H1 (cell line): ENCODE data around the gene VDAC2. TPM values are rescaled to one million over a fixed set of nuclear protein-coding genes. Genes with fewer than 3 reads are reported as not detected.

Experiments
- CTCF ChIA-PET: fragments of 300-600 bp; sonication (Branson Sonifier 250); formaldehyde crosslinking; loops from one replicate; lab custom pipeline; 2021; ENCODE audit not compliant: partially characterized antibody; lab: Charles Lee
- POLR2A ChIA-PET: fragments of 300-600 bp; sonication (Branson Sonifier 250); formaldehyde crosslinking; loops from one replicate; lab custom pipeline; 2021; ENCODE audit warnings: inconsistent platforms; ENCODE audit not compliant: partially characterized antibody; lab: Charles Lee
- DNase-seq, 2 experiments: peaks; one replicate each; pipeline versions ENCODE4 v3.0.0 to v3.0.0-alpha.2; 2010 to 2022; ENCODE audit warnings: low spot score in 2 of 2, low read depth in 1 of 2, mixed read lengths in 1 of 2
- FAIRE-seq: peaks from 2 replicates; lab custom pipeline; 2011; peaks lifted over from hg19 to GRCh38; lab: Jason Lieb, UNC
- H2AFZ ChIP-seq: 2 replicates; pipeline ENCODE4 v1.8.1; 2012; ENCODE audit warnings: low read length, inconsistent platforms
- H2AK5ac ChIP-seq: 2 replicates; pipeline ENCODE4 v1.6.1; 2013; ENCODE audit warnings: low read depth, low read length
- H2BK120ac ChIP-seq: replicated peaks from 2 replicates; pipeline ENCODE3; 2013; ENCODE audit warnings: low read depth, low read length, inconsistent platforms
- H2BK12ac ChIP-seq: 2 replicates; pipeline ENCODE4 v1.6.1; 2013; ENCODE audit warnings: low read depth, low read length
- H2BK15ac ChIP-seq: 2 replicates; pipeline ENCODE4 v1.6.1; 2013; ENCODE audit warnings: low read length
- H2BK20ac ChIP-seq: 2 replicates; pipeline ENCODE4 v1.6.1; 2013; ENCODE audit warnings: low read length
- H2BK5ac ChIP-seq: 2 replicates; pipeline ENCODE4 v1.6.1; 2013; ENCODE audit warnings: low read depth, low read length
- H3K14ac ChIP-seq: 2 replicates; pipeline ENCODE4 v1.6.1; 2013; ENCODE audit warnings: inconsistent platforms; ENCODE audit not compliant: insufficient read length
- H3K18ac ChIP-seq: 2 replicates; pipeline ENCODE4 v1.6.1; 2013; ENCODE audit warnings: low read length; ENCODE audit errors: extremely low read depth
- H3K23ac ChIP-seq: 2 replicates; pipeline ENCODE4 v1.6.1; 2013; ENCODE audit warnings: inconsistent platforms; ENCODE audit not compliant: insufficient read length
- H3K23me2 ChIP-seq: 2 replicates; pipeline ENCODE4 v1.6.1; 2013; ENCODE audit warnings: low read depth, low read length
- H3K27ac ChIP-seq: 2 replicates; pipeline ENCODE4 v1.6.1; 2011; ENCODE audit warnings: low read depth, low read length, inconsistent platforms
- H3K27me3 ChIP-seq, 4 experiments: replicated peaks in 1 of 4; 1 replicate in 1 of 4; 2 replicates in 3 of 4; pipeline versions ENCODE4 v1.6.1 to v1.8.1; 2011 to 2013; ENCODE audit warnings: low read length in 3 of 4, mild to moderate bottlenecking in 3 of 4, inconsistent platforms in 2 of 4, mixed read lengths in 2 of 4, moderate library complexity in 1 of 4; ENCODE audit not compliant: control insufficient read depth in 3 of 4, insufficient read depth in 3 of 4; ENCODE audit errors: extremely low read depth in 1 of 4
- H3K36me3 ChIP-seq, 4 experiments: 2 replicates each; pipeline versions ENCODE4 v1.6.1 to v1.8.1; 2011 to 2013; ENCODE audit warnings: mild to moderate bottlenecking in 4 of 4, low read length in 3 of 4, moderate library complexity in 2 of 4, control low read depth in 1 of 4, inconsistent platforms in 1 of 4; ENCODE audit not compliant: insufficient read depth in 4 of 4, control insufficient read depth in 2 of 4
- H3K4ac ChIP-seq: replicated peaks from 2 replicates; pipeline ENCODE3; 2013; ENCODE audit warnings: low read length, low read depth, mixed read lengths, inconsistent platforms; ENCODE audit not compliant: insufficient read length
- H3K4me1 ChIP-seq, 4 experiments: replicated peaks in 1 of 4; 1 replicate in 1 of 4; 2 replicates in 3 of 4; pipeline versions ENCODE4 v1.6.1 to v1.8.1; 2011 to 2013; ENCODE audit warnings: low read length in 3 of 4, inconsistent platforms in 2 of 4, mixed read lengths in 1 of 4; ENCODE audit not compliant: insufficient read depth in 4 of 4, control insufficient read depth in 3 of 4
- H3K4me2 ChIP-seq, 2 experiments: 2 replicates each; pipeline versions ENCODE4 v1.6.1 to v1.8.1; 2011 to 2013; ENCODE audit warnings: low read depth in 2 of 2, low read length in 2 of 2, control low read depth in 1 of 2, inconsistent platforms in 1 of 2, mild to moderate bottlenecking in 1 of 2; ENCODE audit not compliant: insufficient read depth in 1 of 2
- H3K4me3 ChIP-seq, 4 experiments: fragments of 200-600, 300-600 bp in 1 of 4; sonication (generic), shearing (Covaris generic), sonication (Bioruptor Twin) in 1 of 4; 2 replicates each; pipeline versions ENCODE4 v1.5.1 to v1.8.1; 2011 to 2016; ENCODE audit warnings: low read length in 4 of 4, low read depth in 3 of 4, control low read depth in 2 of 4, inconsistent platforms in 2 of 4, mild to moderate bottlenecking in 2 of 4, mixed read lengths in 1 of 4, moderate library complexity in 1 of 4; ENCODE audit not compliant: insufficient read depth in 2 of 4; ENCODE audit errors: extremely low read depth in 1 of 4
- H3K56ac ChIP-seq: replicated peaks from 2 replicates; pipeline ENCODE3; 2013; ENCODE audit warnings: low read depth, mild to moderate bottlenecking, mixed read lengths, low read length, inconsistent platforms; ENCODE audit not compliant: insufficient read length
- H3K79me1 ChIP-seq: 2 replicates; pipeline ENCODE4 v1.6.1; 2013; ENCODE audit warnings: low read depth, low read length, control low read depth
- H3K79me2 ChIP-seq, 2 experiments: 2 replicates each; pipeline versions ENCODE4 v1.6.1 to v1.8.1; 2012 to 2013; ENCODE audit warnings: low read length in 2 of 2, mild to moderate bottlenecking in 2 of 2, inconsistent platforms in 1 of 2; ENCODE audit not compliant: insufficient read depth in 2 of 2, control insufficient read depth in 1 of 2
- H3K9ac ChIP-seq, 4 experiments: replicated peaks in 1 of 4; 1 replicate in 1 of 4; 2 replicates in 3 of 4; pipeline versions ENCODE4 v1.6.1 to v1.8.1; 2011 to 2013; ENCODE audit warnings: low read depth in 3 of 4, low read length in 3 of 4, control low read depth in 2 of 4, mild to moderate bottlenecking in 2 of 4, moderate library complexity in 2 of 4, inconsistent platforms in 1 of 4; ENCODE audit errors: extremely low read depth in 1 of 4
- H3K9me3 ChIP-seq, 2 experiments: 2 replicates each; pipeline versions ENCODE4 v1.6.1 to v1.8.1; 2012 to 2013; ENCODE audit warnings: mild to moderate bottlenecking in 2 of 2, moderate library complexity in 2 of 2, control low read depth in 1 of 2, inconsistent platforms in 1 of 2, low read depth in 1 of 2, low read length in 1 of 2, mixed read lengths in 1 of 2; ENCODE audit not compliant: insufficient read depth in 2 of 2
- H4K20me1 ChIP-seq, 2 experiments: replicated peaks in 1 of 2; 2 replicates each; pipeline versions ENCODE3 to v1.8.1; 2011 to 2013; ENCODE audit warnings: inconsistent platforms in 2 of 2, low read length in 2 of 2, mild to moderate bottlenecking in 1 of 2; ENCODE audit not compliant: insufficient read depth in 2 of 2, control insufficient read depth in 1 of 2
- H4K5ac ChIP-seq: 2 replicates; pipeline ENCODE4 v1.6.1; 2013; ENCODE audit warnings: low read length, low read depth, mixed read lengths, inconsistent platforms; ENCODE audit not compliant: insufficient read length
- H4K8ac ChIP-seq: 2 replicates; pipeline ENCODE4 v1.8.0; 2013; ENCODE audit warnings: mild to moderate bottlenecking, moderate library complexity, low read length, inconsistent platforms; ENCODE audit not compliant: insufficient read depth; ENCODE audit errors: extremely low read depth
- H4K91ac ChIP-seq: replicated peaks from 2 replicates; pipeline ENCODE3; 2013; ENCODE audit warnings: low read length, mixed read lengths, inconsistent platforms; ENCODE audit not compliant: insufficient read length
- ASH2L ChIP-seq: fragments of 200-600, 300-600 bp; sonication (generic); IDR thresholded peaks from one replicate; pipeline ENCODE4 v1.7.1; 2017; ENCODE audit warnings: low read length
- BACH1 ChIP-seq: IDR thresholded peaks from 2 replicates; pipeline ENCODE4 v1.6.1; 2012; ENCODE audit warnings: low read length, improper control_type of control experiment
- KDM4A ChIP-seq: IDR thresholded peaks from one replicate; pipeline ENCODE4 v1.7.1; 2012; ENCODE audit warnings: low read depth, mild to moderate bottlenecking, moderate library complexity, low read length, inconsistent platforms; ENCODE audit not compliant: severe bottlenecking
- RFX5 ChIP-seq: IDR thresholded peaks from 2 replicates; pipeline ENCODE4 v1.6.1; 2011; ENCODE audit warnings: low read depth, low read length, improper control_type of control experiment, borderline replicate concordance
- ZNF274 ChIP-seq: IDR thresholded peaks from 2 replicates; pipeline ENCODE4 v1.7.0; 2012; ENCODE audit warnings: low read length, borderline replicate concordance; ENCODE audit errors: extremely low read depth
- WGBS, 2 experiments: shearing (Covaris generic) in 1 of 2; methylation state at CpG; one replicate each; pipeline versions ENCODE4 v1.1.6 to v1.1.7; 2013 to 2015; ENCODE audit warnings: low lambda C conversion rate in 2 of 2, mixed read lengths in 2 of 2, inconsistent platforms in 1 of 2, low coverage in 1 of 2, missing lambda C conversion rate in 1 of 2; ENCODE audit not compliant: insufficient replicate concordance in 2 of 2, insufficient coverage in 1 of 2, insufficient read length in 1 of 2; ENCODE audit errors: extremely low coverage in 1 of 2, missing lambda C conversion rate in 1 of 2; 5-methylcytosine and 5-hydroxymethylcytosine counted together
- polyA plus RNA-seq, 7 experiments: library from polyadenylated mRNA; depleted of rRNA in 3 of 7; stranded (reverse) in 5 of 7; unstranded in 2 of 7; fragments of >200 nt in 5 of 7; fragments of 200-250 nt in 2 of 7; gene quantifications; 1 replicate in 5 of 7; 2 replicates in 1 of 7; 4 replicates in 1 of 7; pipeline versions ENCODE4 v1.2.1 to v1.2.3, GENCODE V29; 2011 to 2013; ENCODE audit warnings: missing spikeins in 2 of 7, mixed read lengths in 2 of 7
- total RNA-seq: library from RNA; stranded (reverse); fragmentation: NEBNext Ultra II Directional; extraction: Animal tissue kit (Norgen Biotek cat#: 25700); gene quantifications from 2 replicates; pipeline ENCODE4 v1.2.1, GENCODE V29; 2021

VDAC2 gene
- total and polyA plus RNA-seq, 2 of the 8 experiments (the other 6 are each of a cell fraction or from before 2014, with no cell fraction given): 89.8 to 284 TPM

- no peaks in the 10 kb centered on the region for H3K79me2 ChIP-seq
- H2BK20ac ChIP-seq: no peak overlapping the region
- no peak overlapping the region for H3K4me2 ChIP-seq
- no peak overlapping the region for H3K14ac ChIP-seq
- no peak overlapping the region for H4K5ac ChIP-seq
- DNase-seq: no peak
- no peak overlapping the region for H2BK12ac ChIP-seq
- no peaks in the 10 kb centered on the region for H3K23me2 ChIP-seq
- H2BK120ac ChIP-seq: no peak overlapping the region
- no peak overlapping the region for H3K27ac ChIP-seq
- no peak for FAIRE-seq
- H3K18ac ChIP-seq: no peak overlapping the region
- no peaks in the 10 kb centered on the region for H3K36me3 ChIP-seq
- H3K4ac ChIP-seq: no peak overlapping the region
- no peaks in the 10 kb centered on the region for H3K9me3 ChIP-seq
- no peaks in the 10 kb centered on the region for H4K20me1 ChIP-seq
- H3K4me1 ChIP-seq: peaks cover 0 to 2% (median 0%) of the 10 kb centered on the region in 4 experiments; a peak in 1 of 7 replicates
- H3K4me3 ChIP-seq: no peak overlapping the region
- no peak overlapping the region for H3K23ac ChIP-seq
- no peak overlapping the region for H2BK15ac ChIP-seq
- 100% methylated on average over 1 of the region's 1 CpG; no CpG with 5 or more reads in 1 of the 2 experiments for WGBS, 2 experiments
- H3K9ac ChIP-seq: no peak overlapping the region
- TF ChIP-seq RFX5 (no peak), KDM4A (no peak), ZNF274 (no peak), BACH1 (no peak), ASH2L (no peak)
- no peak overlapping the region for H2AFZ ChIP-seq
- ChIA-PET POLR2A (no interaction called here), CTCF (interaction anchor here (0.5 to 1.3 kb wide), 3 partner anchors 30 to 981 kb away, joined by 3 to 4 read pairs (median 3); no protein-coding TSS in a partner anchor)
- no peaks in the 10 kb centered on the region for H3K79me1 ChIP-seq
- no peaks in the 10 kb centered on the region for H3K27me3 ChIP-seq
- H4K91ac ChIP-seq: no peak overlapping the region
- no peak overlapping the region for H3K56ac ChIP-seq
- no peak overlapping the region for H4K8ac ChIP-seq
- H2BK5ac ChIP-seq: no peak overlapping the region
- H2AK5ac ChIP-seq: no peak overlapping the region
These were observed 53.2 kb downstream of the VDAC2 start for GRCh38 chr10:75263806-75264205.
